ENCODE measurements around the gene RBBP8.

The RBBP8 gene

GRCh38 chr18:23063502-23063901, 130.4 kb downstream of the RBBP8 start:
- H3K9me3 ChIP-seq (ENCODE audit: control insufficient read depth, low read length), result peaks cover 7% of the 10 kb centered on the region
- H3K36me3 ChIP-seq (ENCODE audit: control insufficient read depth, insufficient read depth, low read length, severe bottlenecking), result no peaks in the 10 kb centered on the region
- H3K4me1 ChIP-seq (ENCODE audit: control insufficient read depth, insufficient read depth, low read length), result peaks cover 46% of the 10 kb centered on the region
- H3K4me3 ChIP-seq (ENCODE audit: low read length), result no peak overlapping the region
- DNase-seq (ENCODE audit: low read depth), result no peak
- H3K9ac ChIP-seq (ENCODE audit: low read length), result no peak overlapping the region
- no peaks in the 10 kb centered on the region for H3K27me3 ChIP-seq (replicated peaks; ENCODE audit: control insufficient read depth, insufficient read depth, low read length)

- H3K4me3 ChIP-seq (ENCODE audit: low read length), result no peak overlapping the region
- H3K4me1 ChIP-seq (ENCODE audit: control insufficient read depth, insufficient read depth, low read length), result peaks cover 29% of the 10 kb centered on the region
- no peak overlapping the region for H3K9ac ChIP-seq (ENCODE audit: low read length)
- no peaks in the 10 kb centered on the region for H3K27me3 ChIP-seq (replicated peaks; ENCODE audit: control insufficient read depth, insufficient read depth, low read length)
- H3K36me3 ChIP-seq (ENCODE audit: control insufficient read depth, insufficient read depth, low read length, severe bottlenecking), result no peaks in the 10 kb centered on the region
- H3K9me3 ChIP-seq (ENCODE audit: control insufficient read depth, low read length), result peaks cover 7% of the 10 kb centered on the region
- DNase-seq (ENCODE audit: low read depth), result no peak
These were observed 132.2 kb downstream of the RBBP8 start for GRCh38 chr18:23065234-23065806.

- Histone ChIP-seq H3K9ac (ENCODE audit: low read length) (no peak overlapping the region), H3K4me1 (ENCODE audit: control insufficient read depth, insufficient read depth, low read length) (peaks cover 27% of the 10 kb centered on the region), H3K36me3 (ENCODE audit: control insufficient read depth, insufficient read depth, low read length, severe bottlenecking) (no peaks in the 10 kb centered on the region)
These were observed 132.9 kb downstream of the RBBP8 start for GRCh38 chr18:23066060-23066459.

GRCh38 chr18:23066504-23067039, 133.4 kb downstream of the RBBP8 start:
- no peak overlapping the region for H3K4me3 ChIP-seq (ENCODE audit: low read length)
- H3K4me1 ChIP-seq (ENCODE audit: control insufficient read depth, insufficient read depth, low read length), result peaks cover 27% of the 10 kb centered on the region
- no peaks in the 10 kb centered on the region for H3K27me3 ChIP-seq (replicated peaks; ENCODE audit: control insufficient read depth, insufficient read depth, low read length)
- peaks cover 6% of the 10 kb centered on the region for H3K9me3 ChIP-seq (ENCODE audit: control insufficient read depth, low read length)
- DNase-seq (ENCODE audit: low read depth), result no peak
- no peak overlapping the region for H3K9ac ChIP-seq (ENCODE audit: low read length)
- no peaks in the 10 kb centered on the region for H3K36me3 ChIP-seq (ENCODE audit: control insufficient read depth, insufficient read depth, low read length, severe bottlenecking)

More at GRCh38 chr18:23066060-23066459, 132.9 kb downstream of the RBBP8 start:
- Histone ChIP-seq H3K9me3 (ENCODE audit: control insufficient read depth, low read length) (peaks cover 7% of the 10 kb centered on the region), H3K4me3 (ENCODE audit: low read length) (no peak overlapping the region), H3K27me3 (replicated peaks; ENCODE audit: control insufficient read depth, insufficient read depth, low read length) (no peaks in the 10 kb centered on the region)
- no peak for DNase-seq (ENCODE audit: low read depth)

- Histone ChIP-seq H3K27me3 (replicated peaks; ENCODE audit: control insufficient read depth, insufficient read depth, low read length) (no peaks in the 10 kb centered on the region), H3K9ac (ENCODE audit: low read length) (no peak overlapping the region)
- DNase-seq (ENCODE audit: low read depth), result no peak
These were observed 134.1 kb downstream of the RBBP8 start for GRCh38 chr18:23067236-23067635.

GRCh38 chr18:23068011-23068410, 134.9 kb downstream of the RBBP8 start:
- no peak overlapping the region for H3K9ac ChIP-seq (ENCODE audit: low read length)

More at GRCh38 chr18:23067236-23067635, 134.1 kb downstream of the RBBP8 start:
- no peak overlapping the region for H3K4me3 ChIP-seq (ENCODE audit: low read length)
- no peaks in the 10 kb centered on the region for H3K36me3 ChIP-seq (ENCODE audit: control insufficient read depth, insufficient read depth, low read length, severe bottlenecking)
- H3K4me1 ChIP-seq (ENCODE audit: control insufficient read depth, insufficient read depth, low read length), result peaks cover 27% of the 10 kb centered on the region
- H3K9me3 ChIP-seq (ENCODE audit: control insufficient read depth, low read length), result peaks cover 3% of the 10 kb centered on the region

GRCh38 chr18:23068570-23069310, 135.6 kb downstream of the RBBP8 start:
- Histone ChIP-seq H3K4me1 (ENCODE audit: control insufficient read depth, insufficient read depth, low read length) (peaks cover 27% of the 10 kb centered on the region), H3K9ac (ENCODE audit: low read length) (no peak overlapping the region), H3K4me3 (ENCODE audit: low read length) (no peak overlapping the region), H3K36me3 (ENCODE audit: control insufficient read depth, insufficient read depth, low read length, severe bottlenecking) (no peaks in the 10 kb centered on the region), H3K9me3 (ENCODE audit: control insufficient read depth, low read length) (no peaks in the 10 kb centered on the region), H3K27me3 (replicated peaks; ENCODE audit: control insufficient read depth, insufficient read depth, low read length) (no peaks in the 10 kb centered on the region)
- DNase-seq (ENCODE audit: low read depth), result no peak

More at GRCh38 chr18:23068011-23068410, 134.9 kb downstream of the RBBP8 start:
- H3K36me3 ChIP-seq (ENCODE audit: control insufficient read depth, insufficient read depth, low read length, severe bottlenecking), result no peaks in the 10 kb centered on the region
- H3K4me3 ChIP-seq (ENCODE audit: low read length), result no peak overlapping the region
- DNase-seq (ENCODE audit: low read depth), result no peak
- no peaks in the 10 kb centered on the region for H3K27me3 ChIP-seq (replicated peaks; ENCODE audit: control insufficient read depth, insufficient read depth, low read length)
- peaks cover 27% of the 10 kb centered on the region for H3K4me1 ChIP-seq (ENCODE audit: control insufficient read depth, insufficient read depth, low read length)
- H3K9me3 ChIP-seq (ENCODE audit: control insufficient read depth, low read length), result peaks cover 3% of the 10 kb centered on the region

- no peaks in the 10 kb centered on the region for H3K27me3 ChIP-seq (replicated peaks; ENCODE audit: control insufficient read depth, insufficient read depth, low read length)
- no peak for DNase-seq (ENCODE audit: low read depth)
- no peaks in the 10 kb centered on the region for H3K36me3 ChIP-seq (ENCODE audit: control insufficient read depth, insufficient read depth, low read length, severe bottlenecking)
- H3K9me3 ChIP-seq (ENCODE audit: control insufficient read depth, low read length), result no peaks in the 10 kb centered on the region
- no peak overlapping the region for H3K9ac ChIP-seq (ENCODE audit: low read length)
- H3K4me1 ChIP-seq (ENCODE audit: control insufficient read depth, insufficient read depth, low read length), result peaks cover 27% of the 10 kb centered on the region
- H3K4me3 ChIP-seq (ENCODE audit: low read length), result no peak overlapping the region
These were observed 136.4 kb downstream of the RBBP8 start for GRCh38 chr18:23069481-23069880.

- peaks cover 27% of the 10 kb centered on the region for H3K4me1 ChIP-seq (ENCODE audit: control insufficient read depth, insufficient read depth, low read length)
- no peaks in the 10 kb centered on the region for H3K36me3 ChIP-seq (ENCODE audit: control insufficient read depth, insufficient read depth, low read length, severe bottlenecking)
- no peaks in the 10 kb centered on the region for H3K27me3 ChIP-seq (replicated peaks; ENCODE audit: control insufficient read depth, insufficient read depth, low read length)
- H3K9ac ChIP-seq (ENCODE audit: low read length), result no peak overlapping the region
- no peak for DNase-seq (ENCODE audit: low read depth)
- no peak overlapping the region for H3K4me3 ChIP-seq (ENCODE audit: low read length)
- no peaks in the 10 kb centered on the region for H3K9me3 ChIP-seq (ENCODE audit: control insufficient read depth, low read length)
These were observed 136.8 kb downstream of the RBBP8 start for GRCh38 chr18:23069898-23070297.

GRCh38 chr18:23071285-23071684, 138.2 kb downstream of the RBBP8 start:
- H3K9ac ChIP-seq (ENCODE audit: low read length), result no peak overlapping the region
- no peak for DNase-seq (ENCODE audit: low read depth)

GRCh38 chr18:23072079-23072478, 139.0 kb downstream of the RBBP8 start:
- Histone ChIP-seq H3K9me3 (ENCODE audit: control insufficient read depth, low read length) (no peaks in the 10 kb centered on the region), H3K4me1 (ENCODE audit: control insufficient read depth, insufficient read depth, low read length) (peaks cover 10% of the 10 kb centered on the region), H3K27me3 (replicated peaks; ENCODE audit: control insufficient read depth, insufficient read depth, low read length) (no peaks in the 10 kb centered on the region), H3K36me3 (ENCODE audit: control insufficient read depth, insufficient read depth, low read length, severe bottlenecking) (no peaks in the 10 kb centered on the region), H3K9ac (ENCODE audit: low read length) (no peak overlapping the region), H3K4me3 (ENCODE audit: low read length) (no peak overlapping the region)
- no peak for DNase-seq (ENCODE audit: low read depth)

More at GRCh38 chr18:23071285-23071684, 138.2 kb downstream of the RBBP8 start:
- no peak overlapping the region for H3K4me3 ChIP-seq (ENCODE audit: low read length)
- H3K4me1 ChIP-seq (ENCODE audit: control insufficient read depth, insufficient read depth, low read length), result peaks cover 18% of the 10 kb centered on the region
- H3K9me3 ChIP-seq (ENCODE audit: control insufficient read depth, low read length), result no peaks in the 10 kb centered on the region
- H3K36me3 ChIP-seq (ENCODE audit: control insufficient read depth, insufficient read depth, low read length, severe bottlenecking), result no peaks in the 10 kb centered on the region
- H3K27me3 ChIP-seq (replicated peaks; ENCODE audit: control insufficient read depth, insufficient read depth, low read length), result no peaks in the 10 kb centered on the region
